Measurements from ENCODE around the gene KIAA1217.

GRCh38 chr10:24207341-24207740, 1.6 kb upstream of the KIAA1217 start:
- TF ChIP-seq NFE2L2 (IDR thresholded peaks at IDR 0.05; ENCODE audit: low read depth, low read length) (no peak), CTCF (conservative IDR thresholded peaks at IDR 0.05; ENCODE audit: low read depth, low read length) (no peak), POLR2A (IDR thresholded peaks at IDR 0.05; ENCODE audit: low read depth, low read length) (no peak), CEBPB (IDR thresholded peaks at IDR 0.05; ENCODE audit: low read depth, low read length) (no peak)
